Lower leg skin (tissue), 4 donors: Measurements from ENCODE around the gene SLC13A3. TPM values are rescaled to one million over a fixed set of nuclear protein-coding genes. Genes with fewer than 3 reads are reported as not detected.

Experiments
- DNase-seq, 2 donors: peaks; one replicate each; pipeline ENCODE4 v3.0.0-alpha.2; 2019; ENCODE audit warnings: low spot score in 2 of 2
- H3K4me3 ChIP-seq: fragments of 200-600 bp; sonication (generic); 2 replicates; pipeline ENCODE4 v1.5.1; 2017; ENCODE audit warnings: mild to moderate bottlenecking, low read depth; ENCODE audit not compliant: poor library complexity, severe bottlenecking
- CTCF ChIP-seq, 3 donors: fragments of 450-650 bp; IDR thresholded peaks; one replicate each; pipeline ENCODE4 v1.5.1; 2016; ENCODE audit warnings: antibody characterized with exemption in 3 of 3, mild to moderate bottlenecking in 3 of 3, moderate library complexity in 2 of 3
- POLR2A ChIP-seq, 2 donors: fragments of 450-650 bp; IDR thresholded peaks; one replicate each; pipeline ENCODE4 v1.6.1; 2016 to 2017; ENCODE audit warnings: antibody characterized with exemption in 2 of 2, mild to moderate bottlenecking in 1 of 2, moderate library complexity in 1 of 2
- WGBS, 2 donors: methylation state at CpG; one replicate each; pipeline ENCODE4 v1.1.5; 2018; 5-methylcytosine and 5-hydroxymethylcytosine counted together
- intact Hi-C: fragments of 100-400 bp; cut with DNase I; formaldehyde crosslinking; loops from one replicate; pipeline ENCODE4 v1.15.0; 2023; ENCODE audit warnings: low total_unique reads
- total RNA-seq, 4 donors: library from RNA; depleted of rRNA; stranded (reverse); fragments of >200 nt; gene quantifications; one replicate each; pipeline ENCODE4 v1.1.0, GENCODE V29; 2016

SLC13A3 gene
- total RNA-seq, 4 donors from 2014 or later: 1.4 to 3.3 (median 1.8) TPM

- intact Hi-C loops: no loop called here
- TF ChIP-seq POLR2A (IDR thresholded peaks at IDR 0.05): no peak
- no peak for TF ChIP-seq CTCF (IDR thresholded peaks at IDR 0.05)
- no peak overlapping the region for H3K4me3 ChIP-seq
- 76 to 78% methylated on average over 19 of the region's 19 CpGs for WGBS, 2 donors
- DNase-seq: peak in 1 of 2 donors; percentile 58
Observed at GRCh38 chr20:46573788-46574584, 77.3 kb downstream of the SLC13A3 start.

- intact Hi-C loops: no loop called here
- no peak overlapping the region for H3K4me3 ChIP-seq
- no peak for TF ChIP-seq CTCF (IDR thresholded peaks at IDR 0.05)
- TF ChIP-seq POLR2A (IDR thresholded peaks at IDR 0.05): no peak
- DNase-seq: peak in 1 of 2 donors; percentile 80
- WGBS, 2 donors: 61 to 76% methylated on average over 6 of the region's 6 CpGs
Observed at GRCh38 chr20:46573234-46573633, 78.0 kb downstream of the SLC13A3 start.

GRCh38 chr20:46572790-46573189 is 78.5 kb downstream of the SLC13A3 start:
- intact Hi-C loops: no loop called here
- no peak for DNase-seq
- no peak overlapping the region for H3K4me3 ChIP-seq
- WGBS, 2 donors: 86 to 91% methylated on average over 3 of the region's 3 CpGs
- no peak for TF ChIP-seq CTCF (IDR thresholded peaks at IDR 0.05)
- no peak for TF ChIP-seq POLR2A (IDR thresholded peaks at IDR 0.05)

GRCh38 chr20:46572153-46572552 is 79.1 kb downstream of the SLC13A3 start:
- TF ChIP-seq CTCF (IDR thresholded peaks at IDR 0.05) (no peak), POLR2A (IDR thresholded peaks at IDR 0.05) (no peak)
- WGBS, 2 donors: 51 to 66% methylated on average over 5 to 8 of the region's 8 CpGs
- no peak overlapping the region for H3K4me3 ChIP-seq
- DNase-seq: peak in 1 of 2 donors; percentile 81
- intact Hi-C loops: no loop called here

GRCh38 chr20:46571418-46571817 is 79.8 kb downstream of the SLC13A3 start:
- 94 to 97% methylated on average over 2 of the region's 2 CpGs for WGBS, 2 donors
- peak in 1 of 2 donors; percentile 58 for DNase-seq
- intact Hi-C loops: no loop called here
- no peak for TF ChIP-seq CTCF (IDR thresholded peaks at IDR 0.05)
- no peak for TF ChIP-seq POLR2A (IDR thresholded peaks at IDR 0.05)
- no peak overlapping the region for H3K4me3 ChIP-seq
